PC-9 (cell line): ENCODE data around the gene GIMAP2.

ENCODE experiments used
- EZH2 ChIP-seq: fragments of 200-600 bp; sonication (generic); IDR thresholded peaks from 2 replicates; pipeline ENCODE4 v1.8.0; 2017; ENCODE audit warnings: antibody characterized with exemption, low read depth
- TF ChIP-seq, protein P1 (sequence below): fragments of 200-600 bp; sonication (generic); conservative IDR thresholded peaks from 2 replicates; pipeline ENCODE4 v1.6.1; 2017; ENCODE audit warnings: mixed run types, antibody characterized with exemption, mild to moderate bottlenecking, moderate library complexity

- TF ChIP-seq, protein P1, sequence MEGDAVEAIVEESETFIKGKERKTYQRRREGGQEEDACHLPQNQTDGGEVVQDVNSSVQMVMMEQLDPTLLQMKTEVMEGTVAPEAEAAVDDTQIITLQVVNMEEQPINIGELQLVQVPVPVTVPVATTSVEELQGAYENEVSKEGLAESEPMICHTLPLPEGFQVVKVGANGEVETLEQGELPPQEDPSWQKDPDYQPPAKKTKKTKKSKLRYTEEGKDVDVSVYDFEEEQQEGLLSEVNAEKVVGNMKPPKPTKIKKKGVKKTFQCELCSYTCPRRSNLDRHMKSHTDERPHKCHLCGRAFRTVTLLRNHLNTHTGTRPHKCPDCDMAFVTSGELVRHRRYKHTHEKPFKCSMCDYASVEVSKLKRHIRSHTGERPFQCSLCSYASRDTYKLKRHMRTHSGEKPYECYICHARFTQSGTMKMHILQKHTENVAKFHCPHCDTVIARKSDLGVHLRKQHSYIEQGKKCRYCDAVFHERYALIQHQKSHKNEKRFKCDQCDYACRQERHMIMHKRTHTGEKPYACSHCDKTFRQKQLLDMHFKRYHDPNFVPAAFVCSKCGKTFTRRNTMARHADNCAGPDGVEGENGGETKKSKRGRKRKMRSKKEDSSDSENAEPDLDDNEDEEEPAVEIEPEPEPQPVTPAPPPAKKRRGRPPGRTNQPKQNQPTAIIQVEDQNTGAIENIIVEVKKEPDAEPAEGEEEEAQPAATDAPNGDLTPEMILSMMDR, result no peak
- TF ChIP-seq EZH2, result no peak
These were observed 41.9 kb downstream of the GIMAP2 start for GRCh38 chr7:150727381-150727780.
